Neural crest cell (in vitro differentiated cells): ENCODE results near the gene SPAG6. TPM values are rescaled to one million over a fixed set of nuclear protein-coding genes. Genes with fewer than 3 reads are reported as not detected.
"Not testable (repeated sequence)": the region's sequence is repeated elsewhere in the genome, so short reads cannot be mapped to it uniquely, and the experiment has no call there.

Experiments
- DNase-seq: peaks from one replicate; pipeline ENCODE4 v3.0.0; 2021; ENCODE audit warnings: low read depth, mixed read lengths, low spot score
- H3K27ac Mint-ChIP-seq: one replicate; pipeline ENCODE4 v1.8.0; 2021; ENCODE audit warnings: mild to moderate bottlenecking, mixed read lengths; ENCODE audit not compliant: unreplicated experiment
- H3K27me3 Mint-ChIP-seq: 2 replicates; pipeline ENCODE4 v1.8.0; 2021; ENCODE audit warnings: low read depth, mild to moderate bottlenecking, mixed read lengths
- H3K36me3 Mint-ChIP-seq: 2 replicates; pipeline ENCODE4 v1.8.0; 2021; ENCODE audit warnings: low read depth, mild to moderate bottlenecking, mixed read lengths
- H3K4me1 Mint-ChIP-seq: 2 replicates; pipeline ENCODE4 v1.8.0; 2021; ENCODE audit warnings: mixed read lengths
- H3K4me3 Mint-ChIP-seq: one replicate; pipeline ENCODE4 v1.8.0; 2021; ENCODE audit warnings: mild to moderate bottlenecking, mixed read lengths
- H3K9me3 Mint-ChIP-seq: 2 replicates; pipeline ENCODE4 v1.8.0; 2021; ENCODE audit warnings: mixed read lengths
- total RNA-seq: library from RNA; stranded (reverse); gene quantifications from 2 replicates; pipeline ENCODE4 v1.2.1, GENCODE V29; 2021
- TF ChIP-seq, protein P1 (sequence below): fragments of 200-600 bp; sonication (generic); conservative IDR thresholded peaks from 2 replicates; pipeline ENCODE4 v1.5.0; 2021; ENCODE audit warnings: antibody characterized with exemption, mild to moderate bottlenecking

SPAG6 gene
- total RNA-seq, 1 donor from 2014 or later, result 1.6 TPM

GRCh38 chr10:22391600-22391999 is 46.3 kb downstream of the SPAG6 start:
- DNase-seq, result no peak
- H3K4me1 Mint-ChIP-seq, result peaks cover 21% of the 10 kb centered on the region
- TF ChIP-seq, protein P1, sequence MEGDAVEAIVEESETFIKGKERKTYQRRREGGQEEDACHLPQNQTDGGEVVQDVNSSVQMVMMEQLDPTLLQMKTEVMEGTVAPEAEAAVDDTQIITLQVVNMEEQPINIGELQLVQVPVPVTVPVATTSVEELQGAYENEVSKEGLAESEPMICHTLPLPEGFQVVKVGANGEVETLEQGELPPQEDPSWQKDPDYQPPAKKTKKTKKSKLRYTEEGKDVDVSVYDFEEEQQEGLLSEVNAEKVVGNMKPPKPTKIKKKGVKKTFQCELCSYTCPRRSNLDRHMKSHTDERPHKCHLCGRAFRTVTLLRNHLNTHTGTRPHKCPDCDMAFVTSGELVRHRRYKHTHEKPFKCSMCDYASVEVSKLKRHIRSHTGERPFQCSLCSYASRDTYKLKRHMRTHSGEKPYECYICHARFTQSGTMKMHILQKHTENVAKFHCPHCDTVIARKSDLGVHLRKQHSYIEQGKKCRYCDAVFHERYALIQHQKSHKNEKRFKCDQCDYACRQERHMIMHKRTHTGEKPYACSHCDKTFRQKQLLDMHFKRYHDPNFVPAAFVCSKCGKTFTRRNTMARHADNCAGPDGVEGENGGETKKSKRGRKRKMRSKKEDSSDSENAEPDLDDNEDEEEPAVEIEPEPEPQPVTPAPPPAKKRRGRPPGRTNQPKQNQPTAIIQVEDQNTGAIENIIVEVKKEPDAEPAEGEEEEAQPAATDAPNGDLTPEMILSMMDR, result no peak
- H3K36me3 Mint-ChIP-seq, result no peaks in the 10 kb centered on the region
- H3K27me3 Mint-ChIP-seq, result peaks cover 2% of the 10 kb centered on the region
- H3K27ac Mint-ChIP-seq, result no peak overlapping the region
- H3K4me3 Mint-ChIP-seq, result no peak overlapping the region
- peaks cover 2% of the 10 kb centered on the region for H3K9me3 Mint-ChIP-seq

- not testable (repeated sequence) for H3K4me1 Mint-ChIP-seq, H3K36me3 Mint-ChIP-seq, DNase-seq, H3K27me3 Mint-ChIP-seq, H3K4me3 Mint-ChIP-seq, H3K9me3 Mint-ChIP-seq
- H3K27ac Mint-ChIP-seq, result peak overlapping the region; percentile 75
Measured at GRCh38 chr10:22396195-22396594, 50.9 kb downstream of the SPAG6 start.

DNA sequence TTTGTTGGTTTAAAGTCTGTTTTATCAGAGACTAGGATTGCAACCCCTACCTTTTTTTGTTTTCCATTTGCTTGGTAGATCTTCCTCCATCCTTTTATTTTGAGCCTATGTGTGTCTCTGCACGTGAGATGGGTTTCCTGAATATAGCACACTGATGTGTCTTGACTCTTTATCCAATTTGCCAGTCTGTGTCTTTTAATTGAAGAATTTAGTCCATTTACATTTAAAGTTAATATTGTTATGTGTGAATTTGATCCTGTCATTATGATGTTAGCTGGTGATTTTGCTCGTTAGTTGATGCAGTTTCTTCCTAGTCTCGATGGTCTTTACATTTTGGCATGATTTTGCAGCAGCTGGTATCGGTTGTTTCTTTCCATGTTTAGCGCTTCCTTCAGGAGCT is 61.6 kb downstream of the SPAG6 start:
- not testable (repeated sequence) for DNase-seq, H3K4me1 Mint-ChIP-seq, H3K4me3 Mint-ChIP-seq, H3K27ac Mint-ChIP-seq, H3K36me3 Mint-ChIP-seq, H3K9me3 Mint-ChIP-seq
- peaks cover 15% of the 10 kb centered on the region for H3K27me3 Mint-ChIP-seq

DNA sequence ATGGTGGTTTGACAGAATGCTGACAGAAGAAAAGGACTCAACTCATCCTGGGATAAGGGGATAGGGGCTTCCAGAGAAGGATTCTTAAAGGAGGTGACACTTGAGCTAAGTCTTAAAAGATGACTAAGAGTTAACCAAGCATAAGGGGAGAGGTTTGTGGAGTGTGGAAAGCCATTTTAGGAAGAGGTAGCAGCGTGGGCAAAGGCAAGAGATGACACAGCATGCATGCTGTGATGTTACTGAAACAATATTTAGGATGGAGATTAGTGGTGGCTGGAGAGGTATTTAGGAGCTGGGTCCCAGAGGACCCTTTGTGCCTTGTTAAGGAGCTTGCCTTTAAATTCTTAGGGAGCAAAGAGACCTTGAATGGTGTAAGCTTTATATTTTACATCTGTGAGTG is 65.1 kb downstream of the SPAG6 start:
- H3K9me3 Mint-ChIP-seq, result peaks cover 5% of the 10 kb centered on the region
- H3K27ac Mint-ChIP-seq, result no peak overlapping the region
- TF ChIP-seq, protein P1, result no peak
- no peaks in the 10 kb centered on the region for H3K4me1 Mint-ChIP-seq
- no peak for DNase-seq
- H3K27me3 Mint-ChIP-seq, result peaks cover 21% of the 10 kb centered on the region
- H3K36me3 Mint-ChIP-seq, result peaks cover 7% of the 10 kb centered on the region
- H3K4me3 Mint-ChIP-seq, result no peak overlapping the region

GRCh38 chr10:22410846-22411245 is 65.5 kb downstream of the SPAG6 start:
- DNase-seq, result no peak
- Mint-ChIP-seq H3K4me3 (no peak overlapping the region), H3K27me3 (peaks cover 23% of the 10 kb centered on the region), H3K4me1 (no peaks in the 10 kb centered on the region), H3K9me3 (peaks cover 5% of the 10 kb centered on the region), H3K36me3 (peaks cover 7% of the 10 kb centered on the region), H3K27ac (no peak overlapping the region)
- TF ChIP-seq, protein P1, result no peak

DNA sequence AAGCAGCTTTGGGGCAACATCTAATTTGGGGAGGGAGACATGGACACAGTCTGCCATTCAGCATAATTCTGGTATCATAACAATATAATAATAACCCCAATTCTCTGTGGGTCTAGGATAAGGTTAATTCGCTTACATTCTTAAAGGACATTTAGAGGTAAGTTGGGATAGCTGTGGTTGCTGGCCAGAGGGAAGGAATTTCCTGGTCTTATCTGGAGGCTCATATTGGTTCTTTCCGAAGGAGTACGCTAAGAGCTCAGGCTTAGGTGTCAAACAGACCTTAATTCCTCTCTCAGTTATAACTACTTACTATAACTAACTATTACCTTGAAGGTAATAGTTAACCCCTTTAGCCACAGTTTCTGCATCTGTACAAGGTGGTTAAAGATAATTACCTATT is 68.8 kb downstream of the SPAG6 start:
- peaks cover 3% of the 10 kb centered on the region for H3K36me3 Mint-ChIP-seq
- TF ChIP-seq, protein P1, result no peak
- peaks cover 16% of the 10 kb centered on the region for H3K4me1 Mint-ChIP-seq
- DNase-seq, result no peak
- no peak overlapping the region for H3K4me3 Mint-ChIP-seq
- H3K27ac Mint-ChIP-seq, result no peak overlapping the region
- peaks cover 3% of the 10 kb centered on the region for H3K9me3 Mint-ChIP-seq
- H3K27me3 Mint-ChIP-seq, result peaks cover 49% of the 10 kb centered on the region

- Mint-ChIP-seq H3K36me3 (no peaks in the 10 kb centered on the region), H3K27ac (no peak overlapping the region), H3K4me3 (no peak overlapping the region), H3K27me3 (peaks cover 42% of the 10 kb centered on the region), H3K4me1 (peaks cover 23% of the 10 kb centered on the region), H3K9me3 (no peaks in the 10 kb centered on the region)
- DNase-seq, result no peak
- TF ChIP-seq, protein P1, result no peak
Measured at GRCh38 chr10:22415072-22415471, 69.8 kb downstream of the SPAG6 start.
